OCI-M2 (cell line): ENCODE measurements around the gene SMIM34.
"Not testable (repeated sequence)": the region's sequence is repeated elsewhere in the genome, so short reads cannot be mapped to it uniquely, and the experiment has no call there.

Experiments used
- DNase-seq: peaks from one replicate; lab custom pipeline; 2025; ENCODE audit not compliant: unreplicated experiment; lab: John Stamatoyannopoulos, UW

Gene SMIM34

DNA sequence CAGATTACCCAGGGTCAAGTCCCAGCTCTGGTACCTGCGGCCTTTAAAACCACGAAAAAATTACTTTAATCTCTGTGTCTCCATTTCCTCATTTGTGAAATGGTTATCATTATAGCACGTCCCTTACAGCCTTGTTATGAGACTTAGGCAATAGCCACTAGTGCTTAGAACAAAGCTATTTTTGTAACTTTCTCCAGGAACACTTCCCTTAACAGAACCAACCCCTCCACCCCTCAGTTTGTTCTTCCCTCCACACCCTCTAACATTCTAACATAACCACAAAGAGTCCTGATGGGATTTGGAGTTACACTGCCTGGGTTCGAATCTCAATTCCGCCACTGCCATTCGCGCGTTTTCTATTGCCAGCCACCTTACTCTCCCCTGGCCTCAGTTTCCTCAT lies 49.3 kb downstream of the SMIM34 start:
- not testable (repeated sequence) for DNase-seq

DNA sequence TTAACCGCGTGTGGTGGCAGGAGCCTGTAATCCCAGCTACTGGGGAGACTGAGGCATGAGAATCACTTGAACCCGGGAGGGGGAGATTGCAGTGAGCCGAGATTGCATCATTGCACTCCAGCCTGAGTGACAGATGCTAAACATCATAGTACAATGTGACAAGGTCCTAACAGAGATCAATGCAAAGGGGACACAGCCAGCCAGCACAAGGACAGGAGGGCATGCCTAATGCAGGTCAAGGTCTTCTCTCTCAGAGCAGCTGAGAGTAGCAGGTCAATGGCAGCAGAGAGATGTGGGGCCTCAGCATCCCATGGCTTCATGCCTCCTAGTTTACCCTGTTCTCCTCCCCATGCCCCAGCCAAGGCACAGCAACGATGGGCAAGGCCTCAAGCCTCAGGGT lies 51.4 kb downstream of the SMIM34 start:
- DNase-seq, result no peak

DNA sequence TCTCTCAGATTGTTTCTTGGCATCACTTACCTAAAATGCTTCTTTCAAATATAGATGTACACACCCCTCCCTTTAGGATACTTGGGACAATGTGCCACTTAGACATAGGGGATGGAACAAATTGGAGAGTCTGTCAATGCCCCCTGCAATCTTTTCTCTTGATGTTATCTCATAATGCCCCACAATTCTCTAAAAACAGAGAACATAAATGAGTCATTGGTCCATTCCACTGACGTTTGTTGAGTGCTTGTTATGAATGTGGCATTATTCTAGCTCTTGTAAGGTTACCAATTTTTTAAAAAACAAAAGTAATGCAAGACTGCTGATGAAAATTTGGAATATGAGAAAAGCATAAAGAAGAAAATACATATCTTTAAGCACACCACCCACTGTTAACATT lies 54.0 kb downstream of the SMIM34 start:
- DNase-seq, result no peak
